IMR-90 (cell line): ENCODE measurements around the gene PCSK6. TPM values are rescaled to one million over a fixed set of nuclear protein-coding genes. Genes with fewer than 3 reads are reported as not detected.

Source experiments
- ATAC-seq: fragments of 200-7000 bp; cut with Tn5 transposase; 2 replicates; pipeline ENCODE4 v1.9.1; 2020; ENCODE audit warnings: low read depth, mild to moderate bottlenecking, moderate library complexity
- BruUV-seq: library from RNA; stranded (reverse); fragments of 400-500 nt; replicated peaks from 2 replicates; lab custom pipeline; 2021; lab: Mats Ljungman, UMichigan
- CTCF ChIA-PET: fragments of 300-600 bp; formaldehyde crosslinking; extraction: SDS; loops from one replicate; lab custom pipeline; 2021; ENCODE audit warnings: antibody characterized with exemption; lab: Yijun Ruan, JAX
- POLR2A ChIA-PET: fragments of 300-600 bp; sonication (Branson Sonifier 250); formaldehyde crosslinking; loops from one replicate; lab custom pipeline; 2022; ENCODE audit warnings: antibody characterized with exemption; ENCODE audit not compliant: unreplicated experiment; lab: Charles Lee
- DNase-seq: peaks from one replicate; pipeline ENCODE4 v3.0.0; 2013
- H2AFZ ChIP-seq: replicated peaks from 2 replicates; pipeline ENCODE3; 2013; ENCODE audit warnings: low read length, mild to moderate bottlenecking; ENCODE audit not compliant: poor library complexity
- H2AK5ac ChIP-seq: 2 replicates; pipeline ENCODE4 v1.6.1; 2013; ENCODE audit warnings: low read depth, low read length, inconsistent platforms
- H2AK9ac ChIP-seq: replicated peaks from 2 replicates; pipeline ENCODE3; 2013; ENCODE audit warnings: mild to moderate bottlenecking, low read depth, low read length, moderate library complexity; ENCODE audit not compliant: poor library complexity
- H2BK120ac ChIP-seq: 2 replicates; pipeline ENCODE4 v1.6.1; 2013; ENCODE audit warnings: low read depth, low read length, inconsistent platforms
- H2BK15ac ChIP-seq: 3 replicates; pipeline ENCODE4 v1.6.1; 2013; ENCODE audit warnings: low read depth, low read length, inconsistent platforms
- H2BK20ac ChIP-seq: 2 replicates; pipeline ENCODE4 v1.6.1; 2013; ENCODE audit warnings: low read depth, mild to moderate bottlenecking, inconsistent platforms, low read length, moderate library complexity
- H2BK5ac ChIP-seq: 2 replicates; pipeline ENCODE4 v1.6.1; 2013; ENCODE audit warnings: mild to moderate bottlenecking, low read depth, low read length, inconsistent platforms; ENCODE audit not compliant: poor library complexity, severe bottlenecking
- H3K14ac ChIP-seq: replicated peaks from 2 replicates; pipeline ENCODE4 v1.6.1; 2013; ENCODE audit warnings: low read depth, low read length, inconsistent platforms
- H3K18ac ChIP-seq: 2 replicates; pipeline ENCODE4 v1.6.1; 2013; ENCODE audit warnings: low read depth, low read length, control low read depth
- H3K23ac ChIP-seq: 2 replicates; pipeline ENCODE4 v1.6.1; 2013; ENCODE audit warnings: low read depth, low read length, inconsistent platforms
- H3K27ac ChIP-seq: 2 replicates; pipeline ENCODE4 v1.5.1; 2013; ENCODE audit warnings: mild to moderate bottlenecking, control low read depth, low read length; ENCODE audit not compliant: insufficient read depth
- H3K27me3 ChIP-seq: 2 replicates; pipeline ENCODE4 v1.6.1; 2013; ENCODE audit warnings: low read length; ENCODE audit not compliant: control insufficient read depth, insufficient read depth
- H3K36me3 ChIP-seq: 2 replicates; pipeline ENCODE4 v1.6.1; 2013; ENCODE audit warnings: low read length, mixed read lengths; ENCODE audit not compliant: control insufficient read depth, insufficient read depth
- H3K4ac ChIP-seq: 2 replicates; pipeline ENCODE4 v1.6.1; 2013; ENCODE audit warnings: low read depth, low read length, inconsistent platforms
- H3K4me1 ChIP-seq: 2 replicates; pipeline ENCODE4 v1.6.1; 2013; ENCODE audit warnings: low read length, mixed read lengths; ENCODE audit not compliant: control insufficient read depth, insufficient read depth
- H3K4me2 ChIP-seq: 2 replicates; pipeline ENCODE4 v1.6.1; 2013; ENCODE audit warnings: low read depth, mild to moderate bottlenecking, control low read depth, low read length, moderate library complexity
- H3K4me3 ChIP-seq: 2 replicates; pipeline ENCODE4 v1.5.1; 2013; ENCODE audit warnings: low read depth, mild to moderate bottlenecking, control low read depth, low read length, moderate library complexity; ENCODE audit not compliant: insufficient read depth
- H3K56ac ChIP-seq: 2 replicates; pipeline ENCODE4 v1.6.1; 2013; ENCODE audit warnings: low read length, inconsistent platforms; ENCODE audit not compliant: insufficient read depth; ENCODE audit errors: extremely low read depth
- H3K79me1 ChIP-seq, 2 experiments: 2 replicates each; pipeline ENCODE4 v1.6.1; 2013; ENCODE audit warnings: low read length in 2 of 2, inconsistent platforms in 1 of 2, low read depth in 1 of 2
- H3K9ac ChIP-seq: 2 replicates; pipeline ENCODE4 v1.6.1; 2013; ENCODE audit warnings: low read depth, low read length, control low read depth
- H3K9me1 ChIP-seq: 2 replicates; pipeline ENCODE4 v1.6.1; 2013; ENCODE audit warnings: low read length, inconsistent platforms; ENCODE audit not compliant: insufficient read depth
- H3K9me3 ChIP-seq: 2 replicates; pipeline ENCODE4 v1.6.1; 2013; ENCODE audit warnings: low read length; ENCODE audit not compliant: control insufficient read depth, insufficient read depth
- H4K20me1 ChIP-seq: 2 replicates; pipeline ENCODE4 v1.6.1; 2013; ENCODE audit warnings: low read length, inconsistent platforms; ENCODE audit not compliant: insufficient read depth
- H4K5ac ChIP-seq: 2 replicates; pipeline ENCODE4 v1.6.1; 2013; ENCODE audit warnings: mild to moderate bottlenecking, low read depth, low read length, control low read depth
- H4K8ac ChIP-seq, 2 experiments: 2 replicates each; pipeline ENCODE4 v1.6.1; 2013; ENCODE audit warnings: low read depth in 2 of 2, low read length in 2 of 2, control low read depth in 1 of 2, inconsistent platforms in 1 of 2
- H4K91ac ChIP-seq: 2 replicates; pipeline ENCODE4 v1.6.1; 2013; ENCODE audit warnings: low read depth, low read length, inconsistent platforms; ENCODE audit not compliant: insufficient read depth
- CHD1 ChIP-seq: IDR thresholded peaks from 2 replicates; pipeline ENCODE4 v1.6.1; 2012; ENCODE audit warnings: low read depth, low read length, improper control_type of control experiment
- CTCF ChIP-seq: conservative IDR thresholded peaks from 2 replicates; pipeline ENCODE4 v1.5.1; 2012; ENCODE audit warnings: mild to moderate bottlenecking, low read depth, low read length, improper control_type of control experiment
- POLR2A ChIP-seq: IDR thresholded peaks from 2 replicates; pipeline ENCODE4 v1.6.1; 2012; ENCODE audit warnings: mild to moderate bottlenecking, low read depth, low read length
- WGBS, 2 experiments: methylation state at CpG; one replicate each; pipeline versions ENCODE4 v1.1.5 to v1.1.7; 2013; ENCODE audit warnings: missing lambda C conversion rate in 2 of 2; ENCODE audit not compliant: insufficient read length in 1 of 2; ENCODE audit errors: extremely low coverage in 2 of 2; 5-methylcytosine and 5-hydroxymethylcytosine counted together
- dilution Hi-C: fragments of 300-500 bp; cut with HindIII; formaldehyde crosslinking; loops from one replicate; pipeline ENCODE4 v1.14.3; 2018; ENCODE audit warnings: low sequenced_read_pairs; ENCODE audit not compliant: unreplicated experiment
- in situ Hi-C: fragments of 300-500 bp; cut with MboI; formaldehyde crosslinking; loops from 3 replicates; pipeline ENCODE4 v1.14.3; 2019; ENCODE audit warnings: low sequenced_read_pairs, inconsistent platforms, mixed read lengths
- intact Hi-C: fragments of 100-400 bp; cut with micrococcal nuclease; formaldehyde crosslinking; loops from 2 replicates; pipeline ENCODE4 v1.10.0; 2022
- polyA plus RNA-seq, 3 experiments: library from polyadenylated mRNA; depleted of rRNA; stranded (reverse); fragments of >200 nt; gene quantifications; 2 replicates each; pipeline ENCODE4 v1.2.3, GENCODE V29; 2012; ENCODE audit warnings: low replicate concordance in 1 of 3
- total RNA-seq: library from RNA; depleted of rRNA; stranded (reverse); fragments of >200 nt; gene quantifications from 2 replicates; pipeline ENCODE4 v1.2.3, GENCODE V29; 2012

PCSK6 gene
- total and polyA plus RNA-seq, 2 of the 4 experiments (the other 2 are of a cell fraction), result not detected

GRCh38 chr15:101490408-101490891 is 943 bp upstream of the PCSK6 start:
- Histone ChIP-seq H3K4ac (no peak overlapping the region), H3K4me2 (no peak overlapping the region), H3K9me1 (no peaks in the 10 kb centered on the region), H3K27me3 (peaks cover 68% of the 10 kb centered on the region), H3K23ac (no peak overlapping the region), H2BK20ac (no peak overlapping the region), H3K36me3 (no peaks in the 10 kb centered on the region), H4K20me1 (no peaks in the 10 kb centered on the region), H2AK9ac (no peak overlapping the region), H3K27ac (no peak overlapping the region), H3K56ac (no peak overlapping the region), H4K91ac (no peak overlapping the region), H2AFZ (no peak overlapping the region), H4K8ac (no peak overlapping the region), H3K9me3 (no peaks in the 10 kb centered on the region), H2AK5ac (no peak overlapping the region), H3K4me3 (no peak overlapping the region), H3K9ac (no peak overlapping the region), H2BK120ac (no peak overlapping the region), H3K79me1 (no peaks in the 10 kb centered on the region), H2BK5ac (no peak overlapping the region), H3K4me1 (no peaks in the 10 kb centered on the region), H3K14ac (no peak overlapping the region), H2BK15ac (no peak overlapping the region), H4K5ac (no peak overlapping the region), H3K18ac (no peak overlapping the region)
- BruUV-seq, result no TSS peak
- DNase-seq, result no peak
- in situ Hi-C loops (no loop called here), dilution Hi-C loops (no loop called here), intact Hi-C loops (no loop called here)
- no peak for TF ChIP-seq CTCF
- TF ChIP-seq CHD1, result no peak
- TF ChIP-seq POLR2A, result no peak
- WGBS, 2 experiments, result 93% methylated on average over 8 of the region's 15 CpGs; no CpG with 5 or more reads in 1 of the 2 experiments
- CTCF ChIA-PET, result no interaction called here
- POLR2A ChIA-PET, result no interaction called here
- no peak for ATAC-seq
